HG03060 (cell line): ENCODE data around the gene SETD3.

ENCODE experiments used
- ATAC-seq: cut with Tn5 transposase; IDR thresholded peaks from one replicate; pipeline ENCODE4 v1.9.1; 2021; ENCODE audit warnings: low read depth, moderate number of reproducible peaks; ENCODE audit not compliant: unreplicated experiment

Gene SETD3

GRCh38 chr14:99401211-99401610 is 79.4 kb downstream of the SETD3 start:
- ATAC-seq: no peak

DNA sequence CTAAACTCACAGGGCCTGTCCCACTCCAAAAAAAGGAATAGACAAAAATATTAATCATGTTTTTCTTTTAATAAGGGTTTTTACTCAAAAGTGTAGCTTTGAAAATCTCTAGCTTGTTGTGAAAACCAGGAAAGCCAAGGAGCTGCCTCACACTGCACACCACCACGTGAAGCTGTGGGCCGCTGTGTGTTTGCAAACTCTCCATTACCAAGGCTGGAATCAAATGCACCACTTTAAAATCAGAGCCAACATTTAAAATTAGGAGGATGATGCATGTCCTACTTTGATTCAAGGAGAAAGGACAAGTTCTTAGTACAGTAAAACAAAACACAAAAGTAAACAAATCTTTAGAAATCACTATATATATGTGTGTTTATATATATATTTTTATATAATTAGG is 83.0 kb downstream of the SETD3 start:
- no peak for ATAC-seq

GRCh38 chr14:99395909-99396530 is 84.6 kb downstream of the SETD3 start:
- no peak for ATAC-seq

DNA sequence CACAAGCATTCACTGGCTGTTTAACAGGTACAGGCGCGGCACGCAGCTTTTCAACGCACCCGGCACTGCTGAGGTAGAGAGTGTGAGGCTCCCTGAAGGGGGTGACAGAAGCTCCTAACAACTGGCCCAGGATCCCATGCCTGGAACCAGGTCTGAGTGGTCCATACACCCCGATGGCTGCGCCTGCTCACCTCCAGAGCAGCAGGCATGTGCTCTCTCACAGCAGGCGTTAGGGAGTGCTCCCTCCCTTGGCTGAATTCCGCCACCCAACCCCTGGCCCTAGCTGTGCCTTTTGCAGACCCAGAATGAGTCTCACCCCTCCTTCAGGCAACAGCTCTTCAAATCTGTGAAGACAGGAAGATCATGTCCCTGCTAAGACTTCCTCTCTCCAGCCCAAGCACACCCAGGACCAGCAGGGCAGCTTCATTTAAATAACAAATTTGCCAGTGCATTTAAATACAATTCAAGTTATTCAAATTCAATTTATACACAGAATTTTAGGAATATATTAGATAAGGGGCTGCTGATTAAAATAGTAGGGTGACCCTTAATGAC is 86.0 kb downstream of the SETD3 start:
- no peak for ATAC-seq

- no peak for ATAC-seq
Observed at GRCh38 chr14:99393059-99393655, 87.5 kb downstream of the SETD3 start.

GRCh38 chr14:99391671-99392070 is 89.0 kb downstream of the SETD3 start:
- ATAC-seq: no peak

DNA sequence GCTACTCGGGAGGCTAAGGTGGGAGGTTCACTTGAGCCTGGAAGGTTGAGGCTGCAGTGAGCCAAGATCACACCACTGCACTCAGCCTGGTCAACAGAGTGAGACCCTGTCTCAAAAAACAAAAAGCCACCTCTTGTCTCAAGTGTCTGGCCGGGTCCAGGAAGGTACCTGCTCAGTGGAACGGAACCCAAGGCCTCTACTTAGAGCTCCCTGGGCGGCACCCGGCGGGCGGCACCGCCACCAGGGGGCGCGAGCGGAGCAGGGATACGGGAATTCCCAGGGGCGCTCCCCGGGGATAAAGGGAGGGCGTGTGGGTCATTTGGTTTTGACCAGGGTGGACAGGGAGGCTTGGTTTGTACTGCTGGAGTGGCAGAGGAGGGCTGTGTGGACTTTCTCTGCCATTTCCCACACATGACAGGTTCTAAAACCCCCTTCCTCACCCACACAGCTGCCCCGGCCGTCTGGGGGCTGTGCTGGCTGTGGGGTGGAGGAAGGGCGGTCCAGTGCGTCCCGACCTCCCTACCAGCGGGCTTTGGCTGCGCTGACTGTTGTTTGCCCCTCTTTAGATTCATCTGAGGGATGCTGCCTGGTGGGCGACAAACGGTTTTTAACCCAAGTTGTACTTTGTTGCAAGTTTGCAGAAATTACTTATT is 91.4 kb downstream of the SETD3 start:
- ATAC-seq: no peak

DNA sequence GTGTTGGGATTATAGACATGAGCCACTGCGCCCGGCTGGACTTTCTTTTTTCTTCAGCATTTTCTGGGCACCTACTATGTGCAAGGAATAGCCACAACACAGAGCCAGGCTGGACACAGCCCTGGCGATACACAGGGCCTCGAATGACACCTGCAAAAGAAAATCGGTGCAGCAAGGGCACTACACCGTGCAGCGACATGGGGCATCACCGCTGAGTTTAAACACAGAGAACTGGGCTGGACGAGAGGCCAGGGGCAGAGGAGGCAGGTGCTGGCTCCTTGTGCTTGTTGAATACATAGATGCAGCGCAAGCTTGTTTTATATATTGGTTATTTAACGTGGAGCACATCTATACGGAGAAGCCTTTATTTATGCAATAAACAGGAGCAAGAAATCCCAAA is 92.4 kb downstream of the SETD3 start:
- no peak for ATAC-seq

DNA sequence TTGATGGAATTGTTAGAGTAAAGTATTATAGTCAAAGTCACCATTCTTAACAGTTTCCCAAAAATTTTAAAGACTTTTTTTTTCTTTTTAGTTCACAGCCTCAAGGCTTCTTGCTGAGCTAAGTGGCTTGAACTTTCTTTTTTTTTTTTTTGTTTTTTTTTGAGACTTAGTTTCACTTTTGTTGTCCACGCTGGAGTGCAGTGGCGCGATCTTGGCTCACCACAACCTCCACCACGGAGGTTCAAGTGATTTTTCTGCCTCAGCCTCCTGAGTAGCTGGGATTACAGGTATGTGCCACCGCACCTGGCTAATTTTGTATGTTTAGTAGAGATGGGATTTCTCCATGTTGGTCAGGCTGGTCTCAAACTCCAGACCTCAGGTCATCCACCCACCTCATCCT is 92.8 kb downstream of the SETD3 start:
- ATAC-seq: no peak

DNA sequence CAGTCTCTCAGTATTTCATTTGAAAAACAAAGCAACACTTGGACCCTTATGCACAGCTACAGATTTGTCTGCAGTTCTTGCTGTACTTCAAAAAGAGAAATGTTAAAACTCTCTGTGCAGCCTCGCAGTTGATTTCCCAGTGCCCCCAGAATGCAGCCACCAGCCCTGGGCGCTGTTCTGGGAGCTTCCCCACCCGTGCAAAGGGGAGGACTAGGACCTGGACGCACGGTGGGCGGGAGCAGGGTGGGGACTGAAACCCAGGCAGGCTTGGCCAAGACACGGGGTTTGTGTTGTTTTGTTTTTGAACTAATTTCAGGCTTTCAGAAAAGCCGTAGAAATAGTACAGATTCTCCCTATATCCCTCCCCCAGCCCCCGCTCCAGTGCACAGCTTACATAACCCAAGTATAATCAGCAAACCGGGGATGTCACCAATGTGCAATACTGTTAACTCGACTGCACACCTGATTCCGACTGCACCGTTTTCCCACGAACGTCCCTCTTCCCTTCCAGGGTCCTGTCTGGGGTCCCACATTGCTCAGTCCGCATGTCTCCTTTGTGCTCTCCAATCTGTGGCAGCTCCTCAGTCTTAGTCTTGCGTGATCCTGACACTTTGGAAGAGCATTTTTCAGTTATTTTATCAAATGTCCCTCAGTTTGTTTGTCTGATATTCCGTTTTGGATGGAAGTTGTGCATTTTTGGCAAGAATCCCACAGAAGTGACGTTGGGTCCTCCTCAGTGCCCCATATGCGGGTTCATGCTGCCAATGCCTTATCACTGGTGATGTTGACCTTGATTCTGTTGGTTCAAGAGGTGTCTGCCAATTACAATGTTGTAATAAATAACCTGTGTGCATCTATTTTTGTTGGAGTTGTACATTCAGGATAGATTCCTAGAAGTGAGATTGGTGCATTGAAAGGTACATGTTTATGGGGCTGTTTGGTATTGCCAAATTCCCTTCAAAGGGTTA is 95.9 kb downstream of the SETD3 start:
- no peak for ATAC-seq

DNA sequence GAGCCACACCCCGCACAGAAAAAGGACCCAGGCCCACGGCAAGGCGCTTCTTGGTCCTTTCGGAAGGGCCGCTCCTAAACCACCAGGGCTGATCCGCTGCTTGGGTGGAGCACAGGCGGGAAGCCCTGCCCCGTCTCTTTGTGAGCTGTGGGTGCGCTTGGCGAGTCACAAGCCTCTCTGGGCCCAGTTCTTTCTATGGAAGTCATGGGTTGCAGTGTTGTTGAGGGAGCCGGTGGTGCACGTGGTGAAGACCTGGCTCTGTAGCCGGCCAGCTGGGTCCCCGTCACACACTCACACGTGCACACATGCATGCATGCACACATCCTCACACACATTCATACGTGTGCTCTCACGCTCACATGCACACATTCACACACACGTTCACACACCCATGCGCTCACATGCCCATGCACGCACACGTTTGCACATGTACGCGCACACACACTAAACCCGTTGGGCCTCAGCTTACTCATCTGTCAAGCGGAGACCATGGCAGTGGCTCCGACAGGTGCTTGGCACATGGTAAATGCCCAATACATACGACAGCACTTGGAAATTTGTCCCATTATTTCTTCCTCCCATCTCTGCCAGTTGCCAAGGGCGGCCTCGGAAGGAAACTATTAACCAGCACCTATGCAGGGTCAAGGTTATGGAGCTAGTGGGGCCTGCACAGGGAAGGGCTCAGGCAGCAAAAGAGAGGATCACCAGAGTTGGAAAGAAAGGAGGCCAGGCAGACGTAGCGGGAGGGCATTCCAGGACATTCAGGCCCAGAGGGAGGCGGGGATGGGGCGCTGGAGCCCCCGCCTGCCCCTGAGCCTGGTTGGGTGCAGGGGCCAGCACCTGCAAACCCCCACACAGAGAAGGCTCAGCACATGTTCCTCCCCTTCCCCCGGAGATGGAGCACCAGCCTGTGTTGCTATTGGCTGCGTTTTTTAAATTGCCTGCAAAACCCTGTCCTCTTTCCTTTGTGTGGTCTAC is 96.9 kb downstream of the SETD3 start:
- ATAC-seq: no peak

DNA sequence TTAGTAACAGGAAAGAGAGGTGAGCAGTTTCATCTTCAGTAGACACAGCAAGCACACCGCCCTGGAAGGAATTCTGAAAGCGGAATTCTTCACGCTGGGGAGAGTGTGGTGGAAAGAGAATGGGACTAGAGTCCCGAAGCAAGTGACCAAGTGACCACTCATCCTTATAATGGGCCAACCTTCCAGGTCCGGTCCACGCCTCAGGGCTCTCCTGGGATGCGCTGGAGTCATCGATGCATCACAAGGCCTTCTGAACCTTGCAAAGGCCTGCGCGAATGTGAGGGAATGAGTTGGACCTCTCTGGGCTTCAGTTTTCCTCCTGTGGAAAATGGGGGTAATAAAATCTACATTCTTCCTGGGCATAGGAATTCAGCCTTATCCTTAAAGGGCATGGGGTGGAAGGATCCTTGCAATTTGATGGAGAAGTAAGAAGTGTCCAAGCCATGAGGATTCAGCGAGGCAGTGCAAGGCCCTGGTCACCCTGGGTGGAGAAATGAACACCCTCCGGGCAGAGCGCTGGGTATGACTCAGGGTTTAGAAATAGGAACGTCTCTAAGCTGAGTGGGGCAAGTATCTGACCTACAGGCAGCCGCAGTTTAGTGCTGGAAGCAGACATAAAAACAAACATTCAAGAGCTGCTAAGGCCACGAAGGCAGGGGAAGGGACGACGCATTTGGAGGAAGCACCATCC is 97.7 kb downstream of the SETD3 start:
- no peak for ATAC-seq

DNA sequence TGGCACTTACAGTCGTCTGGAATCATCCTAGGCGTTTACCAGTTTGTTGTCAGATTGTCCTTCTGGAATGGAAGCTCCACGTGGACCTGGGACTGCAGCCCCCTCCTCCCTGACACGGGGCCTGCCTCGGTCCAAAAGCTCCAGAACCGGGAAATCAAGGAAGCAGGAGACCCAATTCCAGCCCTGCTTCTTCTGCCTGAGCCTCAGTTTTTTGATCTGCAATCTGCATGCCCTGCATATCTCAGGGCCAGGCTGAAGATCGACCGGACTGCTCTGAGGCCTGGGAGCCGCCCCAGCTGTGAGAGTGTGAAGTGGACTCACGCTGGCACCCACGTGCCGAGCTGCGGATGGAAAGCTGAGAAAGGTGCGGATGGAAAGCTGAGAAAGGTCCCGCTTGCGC is 98.6 kb downstream of the SETD3 start:
- ATAC-seq: no peak

DNA sequence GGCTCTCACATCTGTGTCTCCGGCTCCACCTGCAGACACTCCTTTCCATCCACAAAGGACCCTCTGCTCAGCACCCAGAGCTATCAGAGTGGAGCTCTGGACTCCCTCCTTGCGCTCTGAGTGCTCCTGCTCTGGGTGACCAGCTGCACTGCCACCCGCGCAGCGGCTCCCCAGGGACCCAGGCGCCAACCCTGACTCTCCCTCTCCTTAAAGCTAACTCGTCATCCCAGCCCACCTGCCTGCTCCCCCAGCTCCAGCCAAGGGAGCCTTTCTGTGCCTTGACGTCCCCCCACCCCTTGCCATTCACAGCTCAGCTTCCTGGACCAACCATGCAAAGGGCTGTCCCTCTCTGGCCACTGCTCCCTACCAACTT is 99.0 kb downstream of the SETD3 start:
- ATAC-seq: no peak

GRCh38 chr14:99380991-99381687 is 99.5 kb downstream of the SETD3 start:
- ATAC-seq: no peak

DNA sequence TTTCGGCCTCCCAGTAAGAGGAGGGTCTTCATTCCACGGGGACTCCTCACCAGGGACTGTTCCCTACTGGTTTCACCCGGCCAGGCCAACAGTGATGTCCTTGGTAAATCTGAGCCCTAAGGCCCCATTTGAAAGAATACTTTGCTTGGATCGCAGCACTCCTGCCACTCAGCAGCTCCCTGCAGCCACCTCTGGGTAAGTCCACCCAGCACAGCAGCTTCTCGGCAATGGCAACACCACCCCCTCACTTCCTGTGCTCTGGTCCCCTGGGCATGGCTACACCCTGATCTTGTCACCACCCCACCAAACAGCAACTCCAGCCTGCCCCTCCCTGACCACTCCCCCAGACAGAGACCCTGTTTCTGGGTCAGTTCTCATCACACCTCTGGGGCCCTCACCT is 100.3 kb downstream of the SETD3 start:
- ATAC-seq: no peak

GRCh38 chr14:99378782-99379214 is 101.9 kb downstream of the SETD3 start:
- ATAC-seq: no peak

- no peak for ATAC-seq
Observed at GRCh38 chr14:99377951-99378350, 102.7 kb downstream of the SETD3 start.
